ENCODE results near the gene CCDC97.

GRCh38 chr19:41321600-41322270, 11.8 kb downstream of the CCDC97 start:
- TF ChIP-seq RCOR1 (IDR thresholded peaks at IDR 0.05; ENCODE audit: low read length) (no peak), MAX (IDR thresholded peaks at IDR 0.05; ENCODE audit: low read depth) (no peak), RFX5 (IDR thresholded peaks at IDR 0.05; ENCODE audit: low read length) (no peak), RXRA (IDR thresholded peaks at IDR 0.05; ENCODE audit: borderline replicate concordance, low read depth) (no peak), EP300 (IDR thresholded peaks at IDR 0.05; ENCODE audit: borderline replicate concordance in 1 of 2, low read depth in 1 of 2, low read length in 1 of 2) (no peak), CTCF (IDR thresholded peaks at IDR 0.05) (peak; percentile 80), POLR2AphosphoS5 (IDR thresholded peaks at IDR 0.05; ENCODE audit: low read depth, low read length) (0 out of 2 replicates have a peak, but pooled peaks have one; percentile 11)

Measured in SK-N-SH (cell line).